SIG-M5 treated with dmso at 0.1 percent for 504 hours (cell line): ENCODE data around the gene ASTN1.
A peak's percentile ranks its signal among the peaks of the same experiment; 100 is the strongest.

ENCODE experiments used
- DNase-seq: peaks from one replicate; lab custom pipeline; 2025; ENCODE audit not compliant: unreplicated experiment; lab: John Stamatoyannopoulos, UW

The ASTN1 gene

GRCh38 chr1:176996456-176997090 lies 167.9 kb downstream of the ASTN1 start:
- no peak for DNase-seq

- no peak for DNase-seq
Measured at GRCh38 chr1:176994931-176995596, 169.4 kb downstream of the ASTN1 start.

- no peak for DNase-seq
Measured at GRCh38 chr1:176993587-176993986, 170.9 kb downstream of the ASTN1 start.

GRCh38 chr1:176989754-176990153 lies 174.8 kb downstream of the ASTN1 start:
- DNase-seq, result no peak

- no peak for DNase-seq
Measured at GRCh38 chr1:176989023-176989422, 175.5 kb downstream of the ASTN1 start.

- DNase-seq, result no peak
Measured at GRCh38 chr1:176987016-176987415, 177.5 kb downstream of the ASTN1 start.

GRCh38 chr1:176983731-176984130 lies 180.8 kb downstream of the ASTN1 start:
- DNase-seq, result no peak

GRCh38 chr1:176976771-176977170 lies 187.7 kb downstream of the ASTN1 start:
- DNase-seq, result no peak

GRCh38 chr1:176976225-176976624 lies 188.3 kb downstream of the ASTN1 start:
- DNase-seq, result no peak

GRCh38 chr1:176964687-176965086 lies 199.8 kb downstream of the ASTN1 start:
- no peak for DNase-seq

GRCh38 chr1:176963181-176963580 lies 201.3 kb downstream of the ASTN1 start:
- no peak for DNase-seq

GRCh38 chr1:176961678-176962077 lies 202.8 kb downstream of the ASTN1 start:
- DNase-seq, result no peak

- DNase-seq, result no peak
Measured at GRCh38 chr1:176959191-176959820, 205.2 kb downstream of the ASTN1 start.

GRCh38 chr1:176957603-176958002 lies 206.9 kb downstream of the ASTN1 start:
- no peak for DNase-seq

- DNase-seq, result no peak
Measured at GRCh38 chr1:176954242-176954641, 210.3 kb downstream of the ASTN1 start.

- no peak for DNase-seq
Measured at GRCh38 chr1:176950736-176951324, 213.7 kb downstream of the ASTN1 start.

- peak; percentile 10 for DNase-seq
Measured at GRCh38 chr1:176949033-176949662, 215.4 kb downstream of the ASTN1 start.

GRCh38 chr1:176944606-176945005 lies 219.9 kb downstream of the ASTN1 start:
- DNase-seq, result no peak

GRCh38 chr1:176943783-176944182 lies 220.7 kb downstream of the ASTN1 start:
- DNase-seq, result no peak

- DNase-seq, result no peak
Measured at GRCh38 chr1:176942346-176942745, 222.2 kb downstream of the ASTN1 start.

GRCh38 chr1:176939993-176940392 lies 224.5 kb downstream of the ASTN1 start:
- DNase-seq, result no peak

- no peak for DNase-seq
Measured at GRCh38 chr1:176938375-176938774, 226.1 kb downstream of the ASTN1 start.
